CD4-positive, alpha-beta memory T cell (primary cell): ENCODE measurements around the gene CNPY4. TPM values are rescaled to one million over a fixed set of nuclear protein-coding genes. Genes with fewer than 3 reads are reported as not detected.

ENCODE experiments used
- CTCF ChIA-PET: fragments of 350-600 bp; sonication (Branson Sonifier 250); formaldehyde crosslinking; loops from one replicate; lab custom pipeline; 2021; ENCODE audit warnings: inconsistent platforms; ENCODE audit not compliant: partially characterized antibody; lab: Charles Lee
- POLR2A ChIA-PET: fragments of 350-600 bp; sonication (Branson Sonifier 250); formaldehyde crosslinking; loops from one replicate; lab custom pipeline; 2021; ENCODE audit not compliant: partially characterized antibody; lab: Charles Lee
- DNase-seq, 5 donors: peaks; one replicate each; pipeline versions ENCODE4 v3.0.0 to v3.0.0-alpha.2; 2020 to 2022; ENCODE audit warnings: mixed read lengths in 1 of 5
- H3K27ac ChIP-seq: one replicate; pipeline ENCODE4 v1.7.0; 2013; ENCODE audit warnings: low read depth, low read length
- H3K27me3 ChIP-seq: 2 replicates; pipeline ENCODE4 v1.7.0; 2013; ENCODE audit warnings: mild to moderate bottlenecking, low read length, moderate library complexity; ENCODE audit not compliant: insufficient read depth
- H3K36me3 ChIP-seq: 2 replicates; pipeline ENCODE4 v1.7.0; 2013; ENCODE audit warnings: mild to moderate bottlenecking, low read length, moderate library complexity; ENCODE audit not compliant: insufficient read depth
- H3K4me1 ChIP-seq: 2 replicates; pipeline ENCODE4 v1.7.0; 2013; ENCODE audit warnings: mild to moderate bottlenecking, low read length, moderate library complexity; ENCODE audit not compliant: insufficient read depth
- H3K4me3 ChIP-seq, 2 donors: one replicate each; pipeline ENCODE4 v1.7.0; 2013; ENCODE audit warnings: low read length in 2 of 2, mild to moderate bottlenecking in 1 of 2
- H3K9me3 ChIP-seq, 2 donors: one replicate each; pipeline ENCODE4 v1.7.0; 2013; ENCODE audit warnings: low read length in 2 of 2, control low read depth in 1 of 2; ENCODE audit not compliant: control insufficient read depth in 1 of 2
- H3K27ac Mint-ChIP-seq, 7 donors: one replicate each; pipeline ENCODE4 v1.8.0; 2020 to 2021; ENCODE audit warnings: mixed read lengths in 7 of 7, mild to moderate bottlenecking in 6 of 7, inconsistent platforms in 3 of 7, moderate library complexity in 3 of 7
- H3K27me3 Mint-ChIP-seq, 2 donors: one replicate each; pipeline ENCODE4 v1.8.0; 2020 to 2021; ENCODE audit warnings: mixed read lengths in 2 of 2
- H3K36me3 Mint-ChIP-seq, 2 donors: one replicate each; pipeline ENCODE4 v1.8.0; 2020 to 2021; ENCODE audit warnings: mixed read lengths in 2 of 2, inconsistent platforms in 1 of 2, mild to moderate bottlenecking in 1 of 2
- H3K4me1 Mint-ChIP-seq, 4 donors: one replicate each; pipeline ENCODE4 v1.8.0; 2020 to 2021; ENCODE audit warnings: mixed read lengths in 4 of 4, mild to moderate bottlenecking in 1 of 4
- H3K4me3 Mint-ChIP-seq, 8 donors: one replicate each; pipeline ENCODE4 v1.8.0; 2020 to 2021; ENCODE audit warnings: mixed read lengths in 8 of 8, mild to moderate bottlenecking in 7 of 8, moderate library complexity in 6 of 8, inconsistent platforms in 3 of 8
- H3K9me3 Mint-ChIP-seq, 8 donors: one replicate each; pipeline ENCODE4 v1.8.0; 2020 to 2021; ENCODE audit warnings: mixed read lengths in 8 of 8, mild to moderate bottlenecking in 5 of 8, inconsistent platforms in 3 of 8, moderate library complexity in 1 of 8
- intact Hi-C: fragments of 100-400 bp; cut with micrococcal nuclease; formaldehyde crosslinking; loops from one replicate; pipeline ENCODE4 v1.15.1; 2023
- polyA plus RNA-seq, 2 donors: library from polyadenylated mRNA; unstranded; fragments of 300-500 nt; fragmentation: Illumina TruSeq; gene quantifications; one replicate each; pipeline ENCODE4 v1.2.3, GENCODE V29; 2021
- total RNA-seq, 2 experiments: library from RNA; stranded (reverse); gene quantifications; one replicate each; pipeline ENCODE4 v1.2.3, GENCODE V29; 2021

Gene CNPY4
- total and polyA plus RNA-seq, 4 experiments from 2014 or later, result 14.8 to 69.8 (median 46.9) TPM

DNA sequence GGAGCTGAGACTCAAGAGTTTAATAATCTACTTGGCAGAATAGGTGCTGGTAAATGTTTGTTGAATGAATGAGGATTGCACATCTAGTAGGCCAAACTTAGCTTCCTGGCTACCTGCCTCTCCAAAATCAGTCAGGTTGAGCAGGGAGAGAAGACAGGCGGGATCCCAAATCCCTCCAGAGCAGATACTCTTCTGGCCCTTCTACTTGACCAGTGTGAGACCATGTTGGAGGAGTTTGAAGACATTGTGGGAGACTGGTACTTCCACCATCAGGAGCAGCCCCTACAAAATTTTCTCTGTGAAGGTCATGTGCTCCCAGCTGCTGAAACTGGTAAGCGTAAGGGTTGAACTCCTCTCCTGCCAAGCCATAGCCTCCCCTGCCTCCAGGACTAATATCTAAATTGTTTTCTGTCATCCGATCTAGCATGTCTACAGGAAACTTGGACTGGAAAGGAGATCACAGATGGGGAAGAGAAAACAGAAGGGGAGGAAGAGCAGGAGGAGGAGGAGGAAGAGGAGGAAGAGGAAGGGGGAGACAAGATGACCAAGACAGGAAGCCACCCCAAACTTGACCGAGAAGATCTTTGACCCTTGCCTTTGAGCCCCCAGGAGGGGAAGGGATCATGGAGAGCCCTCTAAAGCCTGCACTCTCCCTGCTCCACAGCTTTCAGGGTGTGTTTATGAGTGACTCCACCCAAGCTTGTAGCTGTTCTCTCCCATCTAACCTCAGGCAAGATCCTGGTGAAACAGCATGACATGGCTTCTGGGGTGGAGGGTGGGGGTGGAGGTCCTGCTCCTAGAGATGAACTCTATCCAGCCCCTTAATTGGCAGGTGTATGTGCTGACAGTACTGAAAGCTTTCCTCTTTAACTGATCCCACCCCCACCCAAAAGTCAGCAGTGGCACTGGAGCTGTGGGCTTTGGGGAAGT lies 5.1 kb downstream of the CNPY4 start:
- CTCF ChIA-PET, result interaction anchor here (0.9 to 1.2 kb wide), 4 partner anchors 9 to 283 kb away, joined by 3 to 4 read pairs (median 3); partner anchors contain the start of genes AP4M1 and MCM7
- Mint-ChIP-seq H3K27ac (peak overlapping the region; percentile 38 to 98 (median 75)), H3K9me3 (peaks cover 0 to 3% (median 0%) of the 10 kb centered on the region in 8 donors), H3K4me3 (peak overlapping the region in 7 of 8 donors; percentile 11 to 96 (median 28)), H3K36me3 (peaks cover 0 to 37% of the 10 kb centered on the region in 2 donors), H3K4me1 (peaks cover 26 to 53% (median 36%) of the 10 kb centered on the region in 4 donors), H3K27me3 (no peaks in the 10 kb centered on the region)
- Histone ChIP-seq H3K9me3 (no peaks in the 10 kb centered on the region), H3K27ac (no peak overlapping the region), H3K4me3 (no peak overlapping the region), H3K27me3 (no peaks in the 10 kb centered on the region), H3K4me1 (peaks cover 45% of the 10 kb centered on the region), H3K36me3 (peaks cover 9% of the 10 kb centered on the region)
- no peak for DNase-seq
- intact Hi-C loops, result no loop called here
- POLR2A ChIA-PET, result interaction anchor here (1.1 to 7.9 kb wide), 5 partner anchors 22 to 304 kb away, joined by 3 to 175 read pairs (median 6); partner anchors contain the start of genes AP4M1, MCM7, PVRIG and ZCWPW1

- no peak for DNase-seq
- Histone ChIP-seq H3K4me3 (peak overlapping the region; percentile 94 to 98), H3K36me3 (peaks cover 9% of the 10 kb centered on the region), H3K27ac (peak overlapping the region; percentile 87), H3K9me3 (no peaks in the 10 kb centered on the region), H3K4me1 (peaks cover 44% of the 10 kb centered on the region), H3K27me3 (no peaks in the 10 kb centered on the region)
- intact Hi-C loops, result loop anchor here (1.0 to 2.0 kb wide), 2 partner anchors 26 to 78 kb away; partner anchors contain the start of gene ZSCAN21
- H3K4me3 Mint-ChIP-seq, result peak overlapping the region; percentile 96 to 100 (median 99)
- peaks cover 20 to 45% (median 27%) of the 10 kb centered on the region in 4 donors for H3K4me1 Mint-ChIP-seq
- H3K9me3 Mint-ChIP-seq, result peaks cover 0 to 3% (median 0%) of the 10 kb centered on the region in 8 donors
- no peaks in the 10 kb centered on the region for H3K27me3 Mint-ChIP-seq
- H3K27ac Mint-ChIP-seq, result peak overlapping the region; percentile 98 to 100 (median 100)
- CTCF ChIA-PET, result interaction anchor here (1.0 to 1.8 kb wide), 6 partner anchors 22 to 213 kb away, joined by 3 to 5 read pairs (median 4); partner anchors contain the start of genes AP4M1 and MCM7
- H3K36me3 Mint-ChIP-seq, result peaks cover 0 to 26% of the 10 kb centered on the region in 2 donors
- POLR2A ChIA-PET, result interaction anchor here (0.7 to 7.9 kb wide), 22 partner anchors 11 to 580 kb away, joined by 3 to 175 read pairs (median 4); partner anchors contain the start of genes AP4M1, COPS6, LAMTOR4 and MCM7
Observed at GRCh38 chr7:100126239-100126930, 7.0 kb downstream of the CNPY4 start.

DNA sequence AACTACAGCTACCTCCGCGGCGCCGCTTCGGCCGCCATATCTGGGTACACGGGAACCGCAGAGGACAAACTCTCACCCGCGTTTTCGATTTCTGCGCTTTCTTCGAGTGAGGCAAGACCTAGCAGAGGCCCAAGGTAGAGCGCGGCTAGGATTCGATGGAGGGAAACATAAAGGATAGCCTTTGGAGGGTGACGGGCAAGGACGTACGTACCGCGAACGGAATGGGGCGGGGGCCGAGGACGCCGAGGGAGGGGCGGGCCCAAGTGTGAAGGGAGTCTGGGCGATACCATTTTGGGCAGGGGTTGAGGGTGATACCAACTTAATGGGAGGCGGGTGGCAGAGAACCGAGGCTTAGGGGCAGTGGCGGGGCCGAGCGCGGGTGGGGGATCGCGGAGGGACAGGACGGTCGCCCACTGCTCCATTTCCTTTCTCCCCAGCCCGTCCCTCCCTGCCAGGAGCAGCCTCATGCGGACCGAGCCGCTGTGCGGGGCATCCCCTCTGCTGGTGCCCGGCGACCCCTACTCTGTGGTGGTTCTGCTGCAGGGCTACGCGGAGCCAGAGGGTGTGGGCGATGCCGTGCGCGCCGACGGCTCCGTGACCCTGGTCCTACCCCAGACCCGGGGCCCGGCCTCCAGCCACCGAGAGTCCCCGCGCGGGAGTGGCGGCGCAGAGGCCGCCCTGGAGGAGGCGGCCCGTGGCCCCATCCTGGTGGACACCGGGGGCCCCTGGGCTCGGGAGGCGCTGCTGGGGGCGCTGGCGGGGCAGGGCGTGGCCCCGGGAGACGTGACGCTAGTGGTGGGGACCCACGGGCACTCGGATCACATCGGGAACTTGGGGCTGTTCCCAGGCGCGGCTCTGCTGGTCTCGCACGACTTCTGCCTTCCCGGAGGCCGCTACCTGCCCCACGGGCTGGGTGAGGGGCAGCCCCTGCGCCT lies 7.8 kb downstream of the CNPY4 start, which contains the start of gene MBLAC1:
MBLAC1 (plus strand) TSS at position 37 of the 935 bp plus-strand sequence; CDS start at position 466, 429 bp downstream.
- Histone ChIP-seq H3K4me1 (peaks cover 43% of the 10 kb centered on the region), H3K4me3 (peak within 1 kb of the TSS; percentile 94 to 98), H3K27ac (peak within 1 kb of the TSS; percentile 87), H3K9me3 (no peaks in the 10 kb centered on the region), H3K27me3 (no peaks in the 10 kb centered on the region), H3K36me3 (peaks cover 9% of the 10 kb centered on the region)
- POLR2A ChIA-PET, result interaction anchor here (0.7 to 7.9 kb wide), 25 partner anchors 7 to 579 kb away, joined by 3 to 175 read pairs (median 4); partner anchors contain the start of genes AP4M1, CNPY4, COPS6 and LAMTOR4
- CTCF ChIA-PET, result interaction anchor here (1.0 to 5.8 kb wide), 7 partner anchors 23 to 136 kb away, joined by 3 to 56 read pairs (median 3); partner anchors contain the start of genes AP4M1 and MCM7
- intact Hi-C loops, result loop anchor here (1.0 to 2.0 kb wide), 4 partner anchors 8 to 78 kb away; partner anchors contain the start of genes CNPY4, TAF6, ZNF3 and ZSCAN21
- Mint-ChIP-seq H3K4me3 (peak within 1 kb of the TSS; percentile 96 to 100 (median 99)), H3K9me3 (peaks cover 0 to 3% (median 0%) of the 10 kb centered on the region in 8 donors), H3K27me3 (no peaks in the 10 kb centered on the region), H3K27ac (peak within 1 kb of the TSS; percentile 98 to 100 (median 100)), H3K4me1 (peaks cover 20 to 46% (median 26%) of the 10 kb centered on the region in 4 donors), H3K36me3 (peaks cover 0 to 24% of the 10 kb centered on the region in 2 donors)
- DNase-seq, result peak; percentile 92 to 94 (median 93)

- H3K4me1 ChIP-seq, result peaks cover 42% of the 10 kb centered on the region
- peak in 3 of 5 donors; percentile 9 to 25 (median 17) for DNase-seq
- Mint-ChIP-seq H3K36me3 (peaks cover 0 to 19% of the 10 kb centered on the region in 2 donors), H3K9me3 (peaks cover 0 to 3% (median 0%) of the 10 kb centered on the region in 8 donors), H3K4me3 (peak overlapping the region; percentile 77 to 99 (median 80)), H3K27me3 (no peaks in the 10 kb centered on the region), H3K27ac (peak overlapping the region; percentile 54 to 88 (median 85)), H3K4me1 (peaks cover 19 to 47% (median 30%) of the 10 kb centered on the region in 4 donors)
- CTCF ChIA-PET, result interaction anchor here (0.6 to 7.2 kb wide), 12 partner anchors 18 to 215 kb away, joined by 3 to 56 read pairs (median 3); partner anchors contain the start of genes AP4M1, LAMTOR4, MCM7 and TRIM4
- H3K36me3 ChIP-seq, result peaks cover 9% of the 10 kb centered on the region
- peak overlapping the region; percentile 87 for H3K27ac ChIP-seq
- H3K4me3 ChIP-seq, result peak overlapping the region; percentile 94 to 98
- POLR2A ChIA-PET, result interaction anchor here (0.6 to 5.5 kb wide), 14 partner anchors 8 to 513 kb away, joined by 3 to 45 read pairs (median 3); partner anchors contain the start of genes AP4M1, CNPY4, GPC2 and LAMTOR4
- no peaks in the 10 kb centered on the region for H3K27me3 ChIP-seq
- intact Hi-C loops, result loop anchor here (1.0 to 2.0 kb wide), 3 partner anchors 9 to 79 kb away; partner anchors contain the start of genes CNPY4, TAF6, ZNF3 and ZSCAN21
- no peaks in the 10 kb centered on the region for H3K9me3 ChIP-seq
Observed at GRCh38 chr7:100127866-100128636, 8.6 kb downstream of the CNPY4 start.

DNA sequence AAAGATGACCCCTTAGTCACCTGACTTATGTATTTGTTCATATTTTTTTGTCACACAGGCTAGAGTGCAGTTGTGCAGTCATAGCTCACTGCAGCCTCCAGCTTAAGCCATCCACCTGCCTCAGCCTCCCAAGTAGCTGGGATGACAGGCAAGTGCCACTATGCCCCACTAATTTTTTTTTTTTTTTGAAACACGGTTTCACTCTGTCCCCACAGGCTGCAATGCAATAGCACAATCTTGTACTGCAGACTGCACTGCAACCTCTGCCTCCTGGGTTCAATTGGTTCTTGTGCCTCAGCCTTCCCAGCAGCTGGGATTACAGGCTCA lies 9.2 kb downstream of the CNPY4 start:
- peak overlapping the region; percentile 77 to 99 (median 80) for H3K4me3 Mint-ChIP-seq
- peaks cover 0 to 3% (median 0%) of the 10 kb centered on the region in 8 donors for H3K9me3 Mint-ChIP-seq
- no peaks in the 10 kb centered on the region for H3K27me3 Mint-ChIP-seq
- CTCF ChIA-PET, result interaction anchor here (0.6 to 7.2 kb wide), 15 partner anchors 17 to 214 kb away, joined by 3 to 56 read pairs (median 4); partner anchors contain the start of genes AP4M1, LAMTOR4, MCM7 and TRIM4
- Histone ChIP-seq H3K4me1 (peaks cover 42% of the 10 kb centered on the region), H3K27ac (no peak overlapping the region), H3K36me3 (peaks cover 9% of the 10 kb centered on the region), H3K9me3 (no peaks in the 10 kb centered on the region), H3K27me3 (no peaks in the 10 kb centered on the region), H3K4me3 (no peak overlapping the region)
- POLR2A ChIA-PET, result interaction anchor here (0.6 to 5.5 kb wide), 15 partner anchors 9 to 513 kb away, joined by 3 to 45 read pairs (median 3); partner anchors contain the start of genes AP4M1, CNPY4, GPC2 and LAMTOR4
- H3K4me1 Mint-ChIP-seq, result peaks cover 19 to 47% (median 30%) of the 10 kb centered on the region in 4 donors
- H3K27ac Mint-ChIP-seq, result peak overlapping the region in 6 of 7 donors; percentile 64 to 88 (median 86)
- intact Hi-C loops, result no loop called here
- H3K36me3 Mint-ChIP-seq, result peaks cover 0 to 19% of the 10 kb centered on the region in 2 donors
- no peak for DNase-seq
